GM12878 (cell line): ENCODE measurements around the gene ME1. TPM values are rescaled to one million over a fixed set of nuclear protein-coding genes. Genes with fewer than 3 reads are reported as not detected.

Source experiments
- ATAC-seq: fragments of 200-7000 bp; cut with Tn5 transposase; 3 replicates; pipeline ENCODE4 v1.9.1; 2020; ENCODE audit warnings: mild to moderate bottlenecking, moderate library complexity
- BruUV-seq: library from RNA; stranded (reverse); fragments of 400-500 nt; replicated peaks from 2 replicates; lab custom pipeline; 2021; lab: Mats Ljungman, UMichigan
- CTCF ChIA-PET: fragments of 300-600 bp; sonication (Branson Sonifier 250); formaldehyde crosslinking; extraction: SDS; loops from one replicate; lab custom pipeline; 2021; ENCODE audit warnings: inconsistent platforms; lab: Yijun Ruan, JAX
- POLR2A ChIA-PET: fragments of 350-600 bp; formaldehyde crosslinking; extraction: SDS; loops from one replicate; lab custom pipeline; 2021; ENCODE audit warnings: inconsistent platforms; lab: Charles Lee
- RAD21 ChIA-PET: fragments of 300-600 bp; sonication (Branson Sonifier 250); formaldehyde crosslinking; loops from one replicate; lab custom pipeline; 2023; ENCODE audit warnings: antibody characterized with exemption; ENCODE audit not compliant: unreplicated experiment; lab: Charles Lee
- SMC1A ChIA-PET: fragments of 300-600 bp; sonication (Branson Sonifier 250); formaldehyde crosslinking; loops from one replicate; lab custom pipeline; 2023; ENCODE audit not compliant: unreplicated experiment, uncharacterized antibody; lab: Charles Lee
- DNase-seq: peaks from one replicate; pipeline ENCODE4 v3.0.0-alpha.2; 2011; ENCODE audit warnings: low read depth, low spot score
- FAIRE-seq: peaks from 3 replicates; lab custom pipeline; 2011; peaks lifted over from hg19 to GRCh38; lab: Jason Lieb, UNC
- H2AFZ ChIP-seq: 2 replicates; pipeline ENCODE4 v1.6.0; 2011; ENCODE audit warnings: low read depth, low read length, control low read depth; ENCODE audit not compliant: control insufficient read depth
- H3K27ac ChIP-seq: 2 replicates; pipeline ENCODE4 v1.5.1; 2011; ENCODE audit warnings: control low read depth; ENCODE audit not compliant: control insufficient read depth, insufficient read depth
- H3K27me3 ChIP-seq, 2 experiments: replicated peaks in 1 of 2; 2 replicates each; pipeline versions ENCODE4 v1.6.0 to v1.6.1; 2011; ENCODE audit warnings: low read length in 1 of 2; ENCODE audit not compliant: control insufficient read depth in 2 of 2, insufficient read depth in 2 of 2
- H3K36me3 ChIP-seq, 2 experiments: 2 replicates each; pipeline ENCODE4 v1.5.1; 2011; ENCODE audit warnings: low read length in 1 of 2; ENCODE audit not compliant: control insufficient read depth in 2 of 2, insufficient read depth in 2 of 2
- H3K4me1 ChIP-seq: 2 replicates; pipeline ENCODE4 v1.6.1; 2011; ENCODE audit warnings: mild to moderate bottlenecking, low read length, moderate library complexity, mixed read lengths; ENCODE audit not compliant: control insufficient read depth, insufficient read depth
- H3K4me2 ChIP-seq: 2 replicates; pipeline ENCODE4 v1.6.0; 2011; ENCODE audit warnings: control low read depth; ENCODE audit not compliant: control insufficient read depth, insufficient read depth
- H3K4me3 ChIP-seq: fragments of 200-600 bp; sonication (generic); 2 replicates; pipeline ENCODE4 v1.5.1; 2016
- H3K79me2 ChIP-seq: 2 replicates; pipeline ENCODE4 v1.6.0; 2011; ENCODE audit warnings: low read length; ENCODE audit not compliant: control insufficient read depth, insufficient read depth
- H3K9ac ChIP-seq: 2 replicates; pipeline ENCODE4 v1.8.0; 2011; ENCODE audit warnings: low read length, control low read depth, mixed read lengths; ENCODE audit not compliant: control insufficient read depth, insufficient read depth
- H3K9me3 ChIP-seq: replicated peaks from 3 replicates; pipeline ENCODE4 v1.5.1; 2011; ENCODE audit warnings: mild to moderate bottlenecking, low read length; ENCODE audit not compliant: control insufficient read depth, insufficient read depth
- H4K20me1 ChIP-seq: 2 replicates; pipeline ENCODE4 v1.6.0; 2011; ENCODE audit not compliant: control insufficient read depth, insufficient read depth
- CREB1 ChIP-seq: IDR thresholded peaks from 2 replicates; pipeline ENCODE4 v1.6.1; 2012; ENCODE audit warnings: low read depth, mild to moderate bottlenecking, inconsistent platforms
- DPF2 ChIP-seq: fragments of 450-650 bp; IDR thresholded peaks from 2 replicates; pipeline ENCODE4 v1.6.1; 2017; ENCODE audit warnings: mild to moderate bottlenecking
- JUND ChIP-seq: IDR thresholded peaks from 2 replicates; pipeline ENCODE4 v1.6.1; 2012; ENCODE audit warnings: low read depth, mild to moderate bottlenecking, low read length, improper control_type of control experiment, moderate library complexity
- MYC ChIP-seq: IDR thresholded peaks from 2 replicates; pipeline ENCODE4 v1.6.1; 2011; ENCODE audit warnings: mild to moderate bottlenecking, low read length, moderate library complexity, inconsistent platforms; ENCODE audit not compliant: insufficient read depth, insufficient replicate concordance, insufficient read length, severe bottlenecking
- NBN ChIP-seq: fragments of 450-650 bp; IDR thresholded peaks from 2 replicates; pipeline ENCODE4 v1.6.1; 2016
- POLR2AphosphoS5 ChIP-seq: IDR thresholded peaks from 2 replicates; pipeline ENCODE4 v1.6.1; 2011; ENCODE audit warnings: mild to moderate bottlenecking, low read length, inconsistent platforms
- SP1 ChIP-seq: IDR thresholded peaks from one replicate; pipeline ENCODE4 v1.6.1; 2011; ENCODE audit warnings: low read depth, low read length
- YBX1 ChIP-seq: fragments of 450-650 bp; IDR thresholded peaks from 2 replicates; pipeline ENCODE4 v1.6.1; 2016; ENCODE audit warnings: antibody characterized with exemption
- YY1 ChIP-seq: IDR thresholded peaks from 2 replicates; pipeline ENCODE4 v1.6.1; 2011; ENCODE audit warnings: low read depth, mild to moderate bottlenecking, low read length
- WGBS: methylation state at CpG from one replicate; pipeline ENCODE4 v1.1.6; 2016; ENCODE audit warnings: low lambda C conversion rate; ENCODE audit not compliant: insufficient replicate concordance, insufficient coverage; ENCODE audit errors: missing lambda C conversion rate; 5-methylcytosine and 5-hydroxymethylcytosine counted together
- in situ Hi-C: fragments of 300-500 bp; cut with MboI; formaldehyde crosslinking; loops from 9 replicates; pipeline ENCODE4 v1.14.3; 2018; ENCODE audit warnings: mixed read lengths
- intact Hi-C: fragments of 100-400 bp; cut with micrococcal nuclease; formaldehyde crosslinking; loops from one replicate; pipeline ENCODE4 v1.14.2; 2022; ENCODE audit not compliant: unreplicated experiment
- polyA plus RNA-seq, 11 experiments: library from polyadenylated mRNA; depleted of rRNA in 4 of 11; unstranded in 6 of 11; stranded (reverse) in 5 of 11; fragments of >200 nt; fragmentation: Nextera tagmentation in 4 of 11; fragmentation: Illumina TruSeq in 1 of 11; extraction: Ambion mirVana in 4 of 11; extraction: Trizol in 1 of 11; gene quantifications; 1 replicate in 1 of 11; 2 replicates in 10 of 11; pipeline versions ENCODE4 v1.2.1 to v1.2.3, GENCODE V29; 2011 to 2016; ENCODE audit warnings: inconsistent platforms in 2 of 11, missing spikeins in 2 of 11, low read depth in 1 of 11
- total RNA-seq, 4 experiments: library from RNA; depleted of rRNA in 3 of 4; stranded (reverse); fragments of >200 nt in 3 of 4; fragmentation: Illumina TruSeq in 1 of 4; extraction: Trizol in 1 of 4; gene quantifications; 2 replicates each; pipeline versions ENCODE4 v1.2.1 to v1.2.3, GENCODE V29; 2013 to 2021
- TF ChIP-seq, protein P1 (sequence below): IDR thresholded peaks from 2 replicates; pipeline ENCODE4 v1.6.1; 2012; ENCODE audit warnings: low read depth, low read length, improper control_type of control experiment
- TF ChIP-seq, protein P2 (sequence below): fragments of 450-650 bp; IDR thresholded peaks from 2 replicates; pipeline ENCODE4 v1.6.1; 2017; ENCODE audit warnings: mild to moderate bottlenecking
- TF ChIP-seq, protein P3 (sequence below): IDR thresholded peaks from 2 replicates; pipeline ENCODE4 v1.6.1; 2011; ENCODE audit warnings: borderline replicate concordance, low read depth, mild to moderate bottlenecking, moderate library complexity, low read length; ENCODE audit not compliant: insufficient read depth, poor library complexity, severe bottlenecking

Gene ME1
- total and polyA plus RNA-seq, 10 of the 15 experiments (the other 5 are each of a cell fraction or from before 2014, with no cell fraction given), result 3.6 to 11.8 (median 8.4) TPM

DNA sequence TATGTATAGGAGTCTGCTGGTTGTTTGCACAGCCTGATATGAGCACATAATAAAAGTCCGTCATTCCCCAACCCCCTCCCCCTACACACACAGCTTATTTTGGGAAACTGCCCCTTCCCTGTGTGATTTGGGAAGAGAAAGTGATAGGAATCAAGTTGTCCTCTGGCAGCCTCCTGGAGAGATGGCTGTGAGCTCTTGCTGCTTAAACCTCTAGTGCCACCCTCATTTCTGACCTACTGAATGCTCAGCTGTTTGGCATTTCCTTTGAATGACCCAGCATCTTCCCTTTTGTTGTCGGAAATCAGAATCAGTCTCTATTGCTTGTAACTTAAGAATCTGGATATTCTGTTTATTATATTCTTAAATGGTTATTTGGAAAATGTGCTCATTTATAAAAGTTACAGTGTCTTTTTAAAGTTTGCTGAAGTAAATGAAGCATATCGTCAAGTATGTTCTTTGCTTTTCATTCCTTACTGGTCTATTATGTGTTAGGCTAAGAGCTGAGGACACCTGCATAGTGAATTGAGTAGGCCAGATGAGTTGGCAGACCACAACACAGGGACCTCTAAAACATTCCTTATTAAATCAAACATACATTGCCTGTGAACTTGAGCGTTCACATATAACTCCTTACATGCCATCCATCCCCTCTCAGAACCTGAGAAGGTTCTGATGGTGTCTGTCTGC is 232.2 kb downstream of the ME1 start:
- H3K27ac ChIP-seq, result no peak overlapping the region
- intact Hi-C loops, result loop anchor here (10.0 kb wide), 1 partner anchor 954 kb away; the partner anchor contains the start of gene IBTK
- TF ChIP-seq YBX1 (no peak), JUND (no peak), YY1 (no peak), CREB1 (no peak), NBN (no peak), POLR2AphosphoS5 (no peak), SP1 (no peak), MYC (no peak), DPF2 (no peak)
- TF ChIP-seq, protein P1, sequence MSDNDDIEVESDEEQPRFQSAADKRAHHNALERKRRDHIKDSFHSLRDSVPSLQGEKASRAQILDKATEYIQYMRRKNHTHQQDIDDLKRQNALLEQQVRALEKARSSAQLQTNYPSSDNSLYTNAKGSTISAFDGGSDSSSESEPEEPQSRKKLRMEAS, result no peak
- TF ChIP-seq, protein P2, sequence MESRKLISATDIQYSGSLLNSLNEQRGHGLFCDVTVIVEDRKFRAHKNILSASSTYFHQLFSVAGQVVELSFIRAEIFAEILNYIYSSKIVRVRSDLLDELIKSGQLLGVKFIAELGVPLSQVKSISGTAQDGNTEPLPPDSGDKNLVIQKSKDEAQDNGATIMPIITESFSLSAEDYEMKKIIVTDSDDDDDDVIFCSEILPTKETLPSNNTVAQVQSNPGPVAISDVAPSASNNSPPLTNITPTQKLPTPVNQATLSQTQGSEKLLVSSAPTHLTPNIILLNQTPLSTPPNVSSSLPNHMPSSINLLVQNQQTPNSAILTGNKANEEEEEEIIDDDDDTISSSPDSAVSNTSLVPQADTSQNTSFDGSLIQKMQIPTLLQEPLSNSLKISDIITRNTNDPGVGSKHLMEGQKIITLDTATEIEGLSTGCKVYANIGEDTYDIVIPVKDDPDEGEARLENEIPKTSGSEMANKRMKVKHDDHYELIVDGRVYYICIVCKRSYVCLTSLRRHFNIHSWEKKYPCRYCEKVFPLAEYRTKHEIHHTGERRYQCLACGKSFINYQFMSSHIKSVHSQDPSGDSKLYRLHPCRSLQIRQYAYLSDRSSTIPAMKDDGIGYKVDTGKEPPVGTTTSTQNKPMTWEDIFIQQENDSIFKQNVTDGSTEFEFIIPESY, result no peak
- TF ChIP-seq, protein P3, sequence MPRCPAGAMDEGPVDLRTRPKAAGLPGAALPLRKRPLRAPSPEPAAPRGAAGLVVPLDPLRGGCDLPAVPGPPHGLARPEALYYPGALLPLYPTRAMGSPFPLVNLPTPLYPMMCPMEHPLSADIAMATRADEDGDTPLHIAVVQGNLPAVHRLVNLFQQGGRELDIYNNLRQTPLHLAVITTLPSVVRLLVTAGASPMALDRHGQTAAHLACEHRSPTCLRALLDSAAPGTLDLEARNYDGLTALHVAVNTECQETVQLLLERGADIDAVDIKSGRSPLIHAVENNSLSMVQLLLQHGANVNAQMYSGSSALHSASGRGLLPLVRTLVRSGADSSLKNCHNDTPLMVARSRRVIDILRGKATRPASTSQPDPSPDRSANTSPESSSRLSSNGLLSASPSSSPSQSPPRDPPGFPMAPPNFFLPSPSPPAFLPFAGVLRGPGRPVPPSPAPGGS, result no peak
- TF ChIP-seq, all 136 proteins: peak for 0
- H3K9me3 ChIP-seq, result no peaks in the 10 kb centered on the region
- H3K9ac ChIP-seq, result no peak overlapping the region
- no peak for FAIRE-seq
- ChIA-PET CTCF (interaction anchor here (1.1 to 19.2 kb wide), 3 partner anchors 17 to 133 kb away, joined by 3 to 195 read pairs (median 22); partner anchors contain the start of genes DOP1A and UBE3D), SMC1A (interaction anchor here (0.8 to 4.5 kb wide), 5 partner anchors 10 to 141 kb away, joined by 3 to 26 read pairs (median 3); partner anchors contain the start of genes DOP1A and UBE3D), POLR2A (interaction anchor here (2.8 kb wide), 1 partner anchor 130 kb away, joined by 12 read pairs; the partner anchor contains the start of gene DOP1A), RAD21 (interaction anchor here (1.1 to 11.8 kb wide), 2 partner anchors 16 to 132 kb away, joined by 3 to 93 read pairs; partner anchors contain the start of genes DOP1A and UBE3D)
- H3K36me3 ChIP-seq, result peaks cover 0 to 5% of the 10 kb centered on the region in 2 experiments; a peak in 2 of 4 replicates
- in situ Hi-C loops, result no loop called here
- 97% methylated on average over 4 of the region's 4 CpGs for WGBS
- ATAC-seq, result no peak
- H3K4me2 ChIP-seq, result no peak overlapping the region
- no peaks in the 10 kb centered on the region for H3K79me2 ChIP-seq
- H3K27me3 ChIP-seq, result no peaks in the 10 kb centered on the region
- H2AFZ ChIP-seq, result peak overlapping the region; percentile 25; the same call in 1 of the 2 replicates
- H4K20me1 ChIP-seq, result no peaks in the 10 kb centered on the region
- BruUV-seq, result no TSS peak
- no peak for DNase-seq
- no peak overlapping the region for H3K4me3 ChIP-seq
- H3K4me1 ChIP-seq, result peaks cover 5% of the 10 kb centered on the region
